Left kidney (tissue), 2 donors: ENCODE measurements around the gene EPHB2. TPM values are rescaled to one million over a fixed set of nuclear protein-coding genes. Genes with fewer than 3 reads are reported as not detected.

ENCODE experiments used
- DNase-seq: peaks from one replicate; pipeline ENCODE4 v3.0.0-alpha.2; 2013
- polyA plus RNA-seq: library from polyadenylated mRNA; unstranded; fragments of 120-200 nt; gene quantifications from one replicate; pipeline ENCODE4 v1.2.1, GENCODE V29; 2013; ENCODE audit not compliant: insufficient read length

Gene EPHB2
- polyA plus RNA-seq, 1 donor, result 11.5 TPM

- no peak for DNase-seq
Measured at GRCh38 chr1:22951796-22952195, 241.2 kb downstream of the EPHB2 start.

GRCh38 chr1:22952694-22953056, 242.0 kb downstream of the EPHB2 start:
- DNase-seq, result no peak

DNA sequence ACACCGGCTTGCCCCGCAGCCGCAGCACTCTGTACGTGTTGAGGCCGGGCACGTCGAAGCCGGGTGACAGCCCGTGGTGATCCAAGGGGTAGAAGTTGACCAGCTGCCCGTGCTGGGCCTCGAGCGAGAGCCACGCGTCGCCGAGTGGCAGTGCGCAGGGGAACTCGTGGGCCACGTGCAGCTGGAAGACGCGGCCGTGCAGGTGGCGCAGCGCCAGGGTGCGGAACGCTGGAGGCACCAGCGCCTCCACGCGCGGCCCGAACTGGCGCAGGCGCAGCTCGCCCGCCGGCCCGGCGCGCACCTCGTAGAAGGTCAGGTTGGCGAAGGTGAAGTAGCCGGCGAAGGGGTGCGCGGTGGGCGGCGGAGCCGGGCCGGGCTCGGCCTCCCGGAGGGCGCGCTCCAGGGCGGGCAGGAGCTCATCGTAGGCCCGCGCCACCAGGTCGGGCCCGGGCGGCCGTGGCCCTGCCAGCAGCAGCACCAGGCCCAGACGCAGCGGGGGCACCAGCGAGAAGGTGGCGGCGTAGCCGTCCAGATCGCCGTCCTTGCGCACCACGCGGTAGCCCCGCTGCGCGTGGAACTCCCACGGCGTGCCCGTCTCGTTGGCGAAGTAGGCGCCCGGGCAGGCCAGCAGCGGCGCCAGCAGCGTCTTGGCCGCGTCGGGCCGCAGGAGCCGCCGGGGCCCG, 242.6 kb downstream of the EPHB2 start:
- DNase-seq, result no peak

DNA sequence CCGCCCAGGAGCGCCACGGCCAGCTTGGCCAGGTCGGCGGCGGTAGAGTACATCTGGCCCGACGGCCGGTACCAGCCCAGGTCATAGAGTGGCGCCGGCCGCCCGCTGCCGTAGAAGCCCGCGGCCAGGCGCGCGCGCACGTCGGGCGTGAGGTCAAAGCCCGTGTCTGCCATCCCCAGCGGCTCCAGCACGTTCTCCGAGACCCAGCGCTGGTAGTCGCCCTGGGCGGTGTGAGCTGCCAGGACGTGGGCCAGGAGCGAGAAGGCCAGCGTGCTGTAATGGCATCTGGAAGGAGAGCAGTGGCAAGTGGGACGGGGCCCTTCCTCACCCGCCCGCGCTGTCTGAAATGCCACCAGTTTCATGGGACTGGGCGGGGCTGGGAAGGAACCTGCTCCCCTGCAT, 243.1 kb downstream of the EPHB2 start:
- no peak for DNase-seq

GRCh38 chr1:22955146-22955545, 244.5 kb downstream of the EPHB2 start:
- DNase-seq, result no peak

GRCh38 chr1:22957066-22957465, 246.4 kb downstream of the EPHB2 start:
- no peak for DNase-seq

GRCh38 chr1:22958556-22958955, 247.9 kb downstream of the EPHB2 start:
- no peak for DNase-seq

DNA sequence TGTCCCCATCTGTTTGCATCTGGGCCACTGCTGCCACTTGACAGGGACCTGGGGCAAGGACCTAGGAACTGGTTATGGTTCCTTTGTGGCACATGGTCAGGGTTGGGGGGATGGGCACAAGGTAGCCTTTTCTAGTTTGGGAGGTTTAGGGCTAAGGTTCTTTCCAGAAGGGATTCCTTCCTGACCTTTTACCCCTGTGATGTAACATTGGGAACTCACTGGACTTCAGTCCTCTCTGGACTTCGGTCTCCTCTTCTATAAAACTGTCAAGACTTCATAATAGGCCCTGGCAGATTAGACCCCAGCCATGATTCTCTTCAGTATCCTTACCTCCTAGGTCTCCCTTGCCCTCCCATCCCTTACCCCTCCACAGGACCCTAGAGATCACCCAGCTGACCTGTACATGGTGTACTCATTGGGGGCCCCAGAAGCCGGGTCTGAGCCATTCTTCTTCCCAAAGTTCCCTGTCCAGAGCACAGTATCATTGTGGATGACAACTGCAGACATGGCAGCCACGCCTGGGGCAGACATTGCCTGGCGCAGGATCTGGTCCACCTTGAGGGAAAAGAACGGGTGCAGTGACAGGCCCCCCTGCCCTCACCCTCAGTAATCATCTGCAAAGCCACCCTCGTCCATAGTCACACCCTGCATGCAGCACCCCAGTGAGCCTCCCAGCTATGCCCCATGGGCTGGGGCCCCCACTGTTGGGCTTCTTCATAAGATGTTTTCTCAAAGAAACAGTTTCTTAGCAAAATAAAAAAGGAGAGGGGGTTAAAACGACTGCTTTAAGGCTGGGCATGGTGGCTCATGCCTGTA, 249.1 kb downstream of the EPHB2 start:
- no peak for DNase-seq

- DNase-seq, result no peak
Measured at GRCh38 chr1:22962558-22962957, 251.9 kb downstream of the EPHB2 start.

GRCh38 chr1:22963044-22963677, 252.5 kb downstream of the EPHB2 start:
- no peak for DNase-seq

GRCh38 chr1:22966309-22966708, 255.7 kb downstream of the EPHB2 start:
- no peak for DNase-seq

DNA sequence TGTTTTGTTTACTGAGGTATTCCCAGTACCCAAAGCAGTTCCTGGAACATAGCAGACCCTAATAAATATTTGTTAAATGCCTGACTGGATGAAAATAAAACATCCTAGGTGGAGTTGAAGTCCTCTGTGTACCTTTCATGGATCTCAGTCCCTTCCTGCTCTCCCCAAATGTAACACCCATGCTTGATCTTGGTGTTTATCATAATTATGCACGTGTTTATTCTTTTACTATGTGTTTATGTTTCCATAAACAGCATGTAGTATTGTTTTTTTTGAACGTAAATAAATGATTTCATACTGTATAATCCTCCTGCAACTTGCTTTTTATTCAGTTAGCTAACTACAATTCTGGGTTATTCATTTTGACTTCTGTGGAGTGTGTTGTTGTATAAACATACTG, 257.2 kb downstream of the EPHB2 start:
- no peak for DNase-seq

DNA sequence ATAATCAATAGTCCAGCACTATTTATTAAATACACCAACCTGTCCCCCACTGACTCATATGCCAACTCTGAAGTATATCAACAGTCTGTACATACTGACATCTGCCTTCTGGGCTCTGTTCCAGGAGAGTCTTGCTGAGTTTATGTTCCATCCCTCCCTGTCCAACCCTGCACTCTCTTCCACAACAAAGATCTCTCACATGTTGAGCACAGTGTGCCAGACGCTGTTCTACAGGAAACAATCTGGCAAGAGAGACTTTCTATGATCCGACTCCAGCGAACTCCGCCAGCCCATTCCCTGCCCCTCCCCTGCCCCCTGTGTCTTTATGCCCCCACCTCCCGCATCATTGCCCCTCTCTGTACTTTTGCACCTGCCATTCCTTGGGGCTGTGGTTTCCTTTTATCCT, 258.7 kb downstream of the EPHB2 start:
- no peak for DNase-seq

DNA sequence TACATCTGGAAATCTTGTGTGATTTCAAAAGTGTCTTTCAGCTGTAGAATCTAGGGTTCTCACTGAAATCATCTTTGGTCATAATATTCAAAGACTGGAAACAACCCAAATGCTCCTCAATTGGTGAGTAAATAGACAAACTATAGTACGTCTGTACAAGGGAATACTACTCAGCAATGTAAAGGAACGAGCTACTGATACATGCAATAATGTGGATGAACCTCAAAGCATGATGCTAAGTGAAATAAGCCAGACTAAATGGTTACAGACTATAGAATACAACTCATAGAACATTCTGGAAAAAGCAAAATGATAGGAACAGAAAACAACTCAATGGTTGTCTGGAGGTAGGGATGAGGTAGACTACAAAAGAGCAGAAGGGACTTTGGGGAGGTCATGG, 259.5 kb downstream of the EPHB2 start:
- DNase-seq, result no peak

Other genes starting within 250 kb of the EPHB2 start
- 1.3 TPM for gene EPHA8, start 147.3 kb upstream of the EPHB2 start, polyA plus RNA-seq
- gene C1QA, start 74.2 kb upstream of the EPHB2 start, polyA plus RNA-seq, result 10.1 TPM
- 8.8 TPM for gene C1QC, start 67.2 kb upstream of the EPHB2 start, polyA plus RNA-seq
- gene C1QB, start 57.6 kb upstream of the EPHB2 start, polyA plus RNA-seq, result 5.3 TPM